GM13977 (cell line): ENCODE measurements around the gene CREBBP.

Experiments
- DNase-seq: peaks from one replicate; pipeline ENCODE4 v3.0.0; 2012; ENCODE audit warnings: low spot score
- in situ Hi-C: fragments of 300-500 bp; cut with MboI; formaldehyde crosslinking; loops from one replicate; pipeline ENCODE4 v1.12.0; 2022; ENCODE audit warnings: low sequenced_read_pairs, low pct_unique_long_range_greater_than_20kb, mixed read lengths, inconsistent platforms; ENCODE audit not compliant: unreplicated experiment
- TF ChIP-seq, protein P1 (sequence below): IDR thresholded peaks from 2 replicates; pipeline ENCODE4 v1.5.1; 2012; ENCODE audit warnings: mild to moderate bottlenecking, control low read depth; ENCODE audit not compliant: insufficient read depth; ENCODE audit errors: extremely low read depth, missing control alignments

The CREBBP gene

DNA sequence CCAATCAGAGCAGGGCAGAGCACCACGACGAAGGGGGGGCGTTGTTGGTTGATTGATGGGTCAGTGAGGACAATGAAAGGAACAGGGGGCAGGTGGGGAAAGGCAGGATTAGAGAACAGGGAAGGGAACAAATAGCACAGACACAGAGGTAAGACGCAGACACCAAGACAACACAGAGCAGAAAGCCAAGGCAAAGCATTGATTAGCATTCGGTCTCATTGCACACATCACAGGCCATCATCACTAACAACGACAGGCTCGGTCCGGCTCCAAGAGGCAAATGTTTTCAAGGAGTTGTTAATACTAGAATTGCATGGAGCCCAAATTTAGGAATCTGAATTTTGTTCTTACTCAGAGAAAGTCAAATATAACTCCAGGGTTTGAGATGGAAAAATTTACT is 128.6 kb downstream of the CREBBP start:
- in situ Hi-C loops, result no loop called here
- no peak for DNase-seq
- TF ChIP-seq, protein P1, sequence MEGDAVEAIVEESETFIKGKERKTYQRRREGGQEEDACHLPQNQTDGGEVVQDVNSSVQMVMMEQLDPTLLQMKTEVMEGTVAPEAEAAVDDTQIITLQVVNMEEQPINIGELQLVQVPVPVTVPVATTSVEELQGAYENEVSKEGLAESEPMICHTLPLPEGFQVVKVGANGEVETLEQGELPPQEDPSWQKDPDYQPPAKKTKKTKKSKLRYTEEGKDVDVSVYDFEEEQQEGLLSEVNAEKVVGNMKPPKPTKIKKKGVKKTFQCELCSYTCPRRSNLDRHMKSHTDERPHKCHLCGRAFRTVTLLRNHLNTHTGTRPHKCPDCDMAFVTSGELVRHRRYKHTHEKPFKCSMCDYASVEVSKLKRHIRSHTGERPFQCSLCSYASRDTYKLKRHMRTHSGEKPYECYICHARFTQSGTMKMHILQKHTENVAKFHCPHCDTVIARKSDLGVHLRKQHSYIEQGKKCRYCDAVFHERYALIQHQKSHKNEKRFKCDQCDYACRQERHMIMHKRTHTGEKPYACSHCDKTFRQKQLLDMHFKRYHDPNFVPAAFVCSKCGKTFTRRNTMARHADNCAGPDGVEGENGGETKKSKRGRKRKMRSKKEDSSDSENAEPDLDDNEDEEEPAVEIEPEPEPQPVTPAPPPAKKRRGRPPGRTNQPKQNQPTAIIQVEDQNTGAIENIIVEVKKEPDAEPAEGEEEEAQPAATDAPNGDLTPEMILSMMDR, result no peak

DNA sequence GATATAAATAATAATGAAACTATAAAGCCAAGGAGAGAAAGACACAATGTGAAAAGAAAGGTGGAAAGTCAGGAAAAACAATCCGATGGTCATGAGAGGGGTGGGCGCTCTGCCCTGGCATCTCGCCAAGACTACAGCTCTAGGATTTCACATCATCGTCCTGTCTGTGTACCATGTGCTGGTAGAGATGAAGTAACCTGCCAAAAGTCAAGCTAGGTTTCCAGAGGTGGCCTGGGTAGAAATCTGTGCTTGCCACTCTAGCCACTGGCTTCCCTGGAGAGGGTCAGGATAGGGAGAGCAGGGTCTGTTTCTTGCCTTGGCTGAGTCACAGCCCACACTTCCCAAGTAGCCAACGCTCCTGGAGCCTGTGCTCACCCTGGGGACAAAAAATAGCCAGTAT is 132.2 kb downstream of the CREBBP start:
- no peak for DNase-seq
- in situ Hi-C loops, result no loop called here

DNA sequence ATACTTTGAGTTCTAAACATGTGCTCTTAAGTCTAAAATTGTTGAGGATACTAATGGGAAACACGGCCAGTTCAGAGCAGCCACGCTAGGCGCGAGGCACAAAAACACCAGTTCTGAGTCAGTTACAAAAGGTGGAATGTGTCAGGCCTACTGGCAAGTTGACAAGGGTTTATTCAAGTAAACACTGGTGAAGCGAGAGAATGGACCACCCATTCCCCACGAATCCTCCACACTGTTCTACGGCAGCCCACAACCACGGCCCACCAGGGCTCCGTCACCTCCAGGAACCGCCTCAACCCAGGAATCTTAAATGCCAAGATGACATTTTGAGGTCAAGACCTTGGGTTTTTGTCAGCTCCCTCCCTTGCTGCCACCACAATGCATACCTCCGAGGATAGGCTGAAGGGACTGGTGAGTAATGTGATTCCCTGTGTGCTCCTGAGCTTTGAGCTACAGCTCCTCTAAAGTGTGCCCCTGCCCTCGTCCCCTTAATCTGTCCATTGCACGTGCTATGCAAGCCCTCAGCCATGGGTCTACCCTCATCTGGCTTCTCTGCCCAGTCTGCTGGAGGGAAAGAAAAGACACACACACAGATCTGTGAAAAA is 134.7 kb downstream of the CREBBP start:
- DNase-seq, result no peak
- in situ Hi-C loops, result no loop called here
- TF ChIP-seq, protein P1, result no peak

More for the DNA sequence above, 132.2 kb downstream of the CREBBP start:
- TF ChIP-seq, protein P1, result no peak

DNA sequence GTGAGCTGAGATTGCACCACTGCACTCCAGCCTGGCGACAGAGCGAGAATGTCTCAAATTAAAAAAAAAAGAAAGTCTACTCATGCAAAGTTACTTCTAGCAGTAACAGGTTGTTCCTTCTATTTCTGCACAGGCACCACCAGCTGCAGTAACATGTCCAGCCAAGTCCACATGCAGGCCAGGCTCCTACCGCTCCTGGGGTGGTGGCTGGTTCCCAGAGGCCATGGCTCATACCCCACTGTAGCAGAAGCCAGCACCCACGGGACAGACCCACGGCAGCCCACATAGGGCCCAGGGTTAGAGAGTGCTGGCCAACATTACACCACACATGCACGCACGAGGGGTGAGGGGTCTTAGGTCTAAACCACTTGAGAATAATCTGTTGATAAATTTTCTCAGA is 136.5 kb downstream of the CREBBP start:
- TF ChIP-seq, protein P1, result no peak
- in situ Hi-C loops, result no loop called here
- DNase-seq, result no peak

DNA sequence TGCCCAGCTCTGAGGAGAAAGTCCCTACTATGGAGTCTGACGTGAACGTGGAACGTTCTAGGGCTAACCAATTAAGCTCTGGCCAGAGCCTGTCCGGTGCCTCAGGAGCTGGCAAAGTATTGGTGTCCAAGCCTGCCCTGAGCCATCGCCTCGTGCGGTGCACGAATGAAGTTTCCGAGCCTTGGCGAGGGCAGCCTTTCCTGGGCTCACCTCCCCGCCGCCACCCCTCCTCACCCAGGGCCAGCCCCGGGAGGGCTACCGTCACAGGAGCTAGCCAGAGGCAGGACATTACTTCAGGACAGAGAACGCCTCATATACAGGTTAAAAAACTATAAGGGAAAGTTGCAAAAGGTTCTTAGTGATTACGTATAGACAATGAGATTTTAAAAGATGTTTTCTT is 139.6 kb downstream of the CREBBP start:
- in situ Hi-C loops, result no loop called here
- TF ChIP-seq, protein P1, result no peak
- no peak for DNase-seq

DNA sequence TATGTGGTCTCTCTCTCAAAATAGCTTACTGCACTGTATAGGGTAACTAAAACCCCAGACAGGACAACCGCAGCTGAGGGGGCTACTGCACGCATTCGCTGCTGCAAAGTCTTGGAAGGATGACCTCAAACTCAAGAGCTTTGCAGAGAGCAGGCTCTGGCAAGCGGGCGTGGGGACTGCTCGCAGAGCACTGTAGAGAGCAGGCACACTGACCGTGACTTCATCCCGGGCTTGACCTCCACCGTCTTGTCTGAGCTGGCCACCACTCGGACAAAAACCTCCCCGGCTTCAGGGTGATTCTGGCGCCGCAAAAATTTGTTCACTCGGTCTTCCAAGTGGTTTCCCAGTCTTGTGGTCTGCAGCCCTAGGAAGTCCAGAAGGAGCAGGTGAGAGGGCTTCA is 140.3 kb downstream of the CREBBP start:
- TF ChIP-seq, protein P1, result no peak
- in situ Hi-C loops, result no loop called here
- no peak for DNase-seq
